HG03280 (cell line): Measurements from ENCODE around the gene ZNF516.

Experiments used
- ATAC-seq: cut with Tn5 transposase; IDR thresholded peaks from one replicate; pipeline ENCODE4 v1.9.1; 2021; ENCODE audit warnings: mild to moderate bottlenecking, moderate library complexity; ENCODE audit not compliant: unreplicated experiment

The ZNF516 gene

DNA sequence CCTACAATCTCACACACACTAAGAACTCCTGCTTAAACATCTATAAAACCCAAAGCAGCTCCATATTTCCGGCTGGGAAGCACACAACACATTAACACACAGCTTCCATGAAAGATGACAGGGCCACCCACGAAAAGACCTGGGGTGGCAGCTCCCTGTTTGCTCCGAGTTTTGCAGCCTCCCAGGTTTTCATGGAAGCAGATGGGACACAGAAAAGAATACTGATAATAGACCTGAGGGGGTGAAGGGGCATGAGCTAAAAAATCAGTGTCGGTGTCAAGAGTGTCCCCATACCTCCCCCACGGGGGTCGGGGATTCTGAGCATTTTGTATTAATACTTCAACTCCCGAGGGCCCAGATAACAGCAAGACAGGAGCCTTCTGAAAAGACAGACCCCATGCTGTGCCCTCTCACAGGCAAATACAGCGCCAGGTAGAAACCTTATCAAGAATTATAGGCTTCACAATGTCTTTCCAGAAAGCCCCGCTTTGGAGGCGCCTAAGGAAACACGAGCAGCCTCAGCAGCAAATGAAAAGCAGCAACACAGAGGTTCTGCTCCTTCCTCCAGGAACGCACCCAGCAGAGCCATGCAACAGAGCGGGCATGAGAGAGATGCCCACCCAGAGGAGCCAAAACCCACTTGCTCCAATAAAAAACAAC lies 50.5 kb downstream of the ZNF516 start:
- ATAC-seq, result no peak

DNA sequence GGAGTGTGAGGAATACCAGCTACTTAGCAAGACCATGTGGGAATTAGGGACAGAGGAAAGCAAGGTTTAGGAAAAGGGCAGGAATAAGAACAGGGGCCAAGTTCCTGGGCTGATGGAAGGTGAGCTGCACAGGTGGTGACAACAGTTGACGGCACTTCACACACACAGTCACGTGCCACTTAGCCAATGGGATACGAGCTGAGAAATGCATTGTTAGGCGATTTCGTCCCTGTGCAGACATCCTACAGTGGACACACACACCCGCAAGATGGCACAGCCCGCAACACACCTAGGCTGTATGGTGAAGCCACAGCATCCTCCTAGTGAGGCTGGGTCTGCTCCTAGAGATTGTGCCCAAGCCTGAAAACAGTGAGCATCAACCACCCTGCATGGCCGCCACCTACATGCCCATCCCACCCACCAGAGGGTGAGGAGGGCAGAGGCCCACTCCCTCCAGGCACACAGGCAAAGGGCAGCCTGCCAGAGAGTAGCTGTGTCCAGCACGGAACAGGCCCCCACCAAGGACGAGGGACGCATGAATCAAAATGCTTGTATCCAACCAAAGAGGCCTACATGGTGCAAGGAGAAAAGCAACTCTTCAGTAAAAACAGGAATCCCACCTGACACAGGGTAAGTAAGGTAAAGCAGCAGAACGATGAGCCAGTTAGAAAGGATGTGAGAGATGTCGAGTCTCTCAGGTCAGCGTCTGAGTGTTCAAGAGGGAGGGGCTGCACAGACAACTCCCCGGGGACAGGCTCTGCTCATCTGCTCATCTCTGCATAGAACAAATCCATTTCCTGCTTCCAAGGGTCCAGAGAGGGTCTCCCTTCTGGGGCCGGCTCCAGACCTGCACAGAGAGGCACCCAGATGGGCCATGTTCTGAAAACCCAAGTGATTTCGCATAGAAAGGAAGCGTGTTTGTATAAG lies 51.3 kb downstream of the ZNF516 start:
- no peak for ATAC-seq

DNA sequence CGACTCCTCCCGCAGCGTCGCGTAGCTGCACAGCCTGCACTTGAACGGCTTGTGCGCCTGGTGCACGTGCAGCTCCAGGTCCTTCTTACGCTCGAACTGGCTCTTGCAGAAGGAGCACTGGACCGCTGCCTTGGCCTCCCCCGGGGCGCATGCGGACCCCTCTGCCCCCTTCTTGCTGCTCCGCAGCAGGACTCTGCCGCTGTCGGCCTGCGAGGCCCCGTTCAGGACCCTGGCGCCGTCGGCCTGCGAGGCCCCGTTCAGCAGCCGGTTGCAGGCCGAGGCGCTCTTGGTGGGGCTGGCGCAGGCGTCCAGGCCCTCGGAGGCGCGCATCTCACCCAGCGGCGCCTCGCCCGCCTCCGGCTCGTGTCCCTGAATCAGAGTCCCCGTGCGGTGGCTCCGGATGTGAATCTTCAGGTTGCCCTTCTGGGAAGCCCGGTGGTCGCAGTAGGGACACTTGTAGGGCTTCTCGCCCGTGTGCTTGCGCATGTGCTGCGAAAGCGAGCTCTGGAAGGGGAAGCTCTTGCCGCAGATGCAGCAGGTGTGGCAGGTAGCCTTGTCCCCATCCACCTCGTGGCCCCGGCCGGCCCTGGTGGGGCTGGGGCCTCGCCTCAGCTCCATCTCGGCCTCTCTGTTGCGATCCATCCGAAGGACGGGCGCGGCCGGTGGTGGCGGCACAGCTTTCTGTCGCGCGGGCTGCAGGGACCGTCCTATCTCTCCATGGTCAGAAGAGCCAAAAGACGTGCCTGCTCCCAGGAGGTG lies 52.5 kb downstream of the ZNF516 start:
- no peak for ATAC-seq

DNA sequence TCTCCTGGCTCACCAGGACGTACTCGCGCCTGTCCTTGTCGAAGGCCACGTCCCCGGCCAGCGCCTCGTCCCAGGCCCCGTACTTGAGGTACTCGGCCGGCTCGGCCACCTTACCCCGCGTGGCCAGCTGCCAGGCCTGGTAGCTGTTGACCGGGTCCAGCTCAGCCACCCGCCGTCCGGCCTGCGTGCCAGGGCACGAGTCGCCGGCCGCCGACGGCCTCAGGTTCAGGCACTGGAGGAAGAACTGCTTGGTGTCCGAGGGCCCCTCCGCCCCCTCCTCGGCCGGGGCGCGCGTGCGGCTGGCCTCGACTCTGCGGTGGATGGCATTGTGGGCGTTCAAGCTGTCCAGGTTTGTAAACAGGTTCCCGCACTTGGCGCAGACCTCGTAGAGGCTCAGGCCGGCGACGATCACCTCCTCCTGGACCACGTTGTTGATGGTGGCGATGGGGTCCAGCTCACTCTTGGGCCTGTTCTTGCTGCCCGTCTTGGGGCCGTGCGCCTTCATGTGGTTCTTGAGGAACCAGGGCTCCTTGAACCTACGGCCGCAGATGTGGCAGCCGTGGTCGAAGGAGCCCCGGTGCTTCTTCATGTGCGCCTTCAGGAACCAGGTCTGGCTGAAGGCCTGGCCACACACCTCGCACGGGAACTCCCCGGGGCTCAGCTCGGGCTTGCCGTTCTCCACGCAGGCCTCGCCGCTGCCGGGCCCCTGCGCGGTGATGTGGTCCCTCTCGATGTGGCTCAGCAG lies 53.2 kb downstream of the ZNF516 start:
- no peak for ATAC-seq

DNA sequence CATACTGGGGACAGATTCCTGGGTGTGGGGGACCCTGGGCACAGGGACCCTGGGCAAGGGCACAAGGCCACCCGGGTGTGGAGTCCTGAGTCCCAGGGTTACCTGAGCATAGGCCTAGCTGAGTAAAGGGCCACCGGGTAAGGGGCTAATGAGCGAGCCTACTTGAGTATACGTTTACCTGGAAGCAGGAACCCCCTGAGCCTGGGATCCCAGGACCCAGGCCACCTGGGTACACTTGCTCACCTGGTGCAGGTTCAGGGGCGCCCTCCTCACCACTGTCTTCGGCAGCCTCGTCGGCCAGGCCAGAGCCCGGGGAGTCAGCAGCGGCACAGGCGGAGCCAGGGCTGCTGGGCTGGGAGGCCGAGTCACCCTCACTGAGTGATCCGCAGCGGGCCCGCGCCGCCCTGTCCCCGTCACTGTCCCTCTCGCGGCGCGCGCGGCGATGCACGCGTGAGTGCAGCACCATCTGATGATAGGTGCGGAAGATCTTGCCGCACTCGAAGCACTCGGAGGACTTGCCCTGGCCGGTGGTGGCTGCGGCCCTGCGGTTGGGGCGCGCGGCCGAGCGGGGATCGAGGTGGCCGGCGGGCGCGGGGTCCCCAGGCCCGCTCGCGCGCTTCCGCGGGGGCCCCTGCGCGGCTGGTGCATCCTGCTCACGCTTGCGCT lies 53.9 kb downstream of the ZNF516 start:
- ATAC-seq, result no peak

DNA sequence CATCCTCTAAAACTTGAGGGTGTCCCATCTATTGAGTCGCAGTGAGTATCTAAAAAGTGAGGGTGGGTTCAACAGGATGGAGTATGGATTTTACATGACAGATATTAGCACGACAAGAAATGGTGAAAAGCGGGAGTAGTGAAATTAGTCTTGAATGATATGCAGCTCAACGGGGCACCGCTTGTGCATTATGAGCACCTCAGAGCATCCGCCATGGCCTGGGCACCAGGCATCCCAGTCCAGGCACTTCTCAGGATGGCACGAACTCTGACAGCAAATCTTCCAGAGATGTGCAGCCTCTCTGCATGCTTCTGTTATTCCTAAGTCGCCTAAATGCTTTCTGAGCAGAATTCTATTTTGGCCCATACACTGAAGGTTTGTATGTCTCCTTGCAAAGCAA lies 57.1 kb downstream of the ZNF516 start:
- no peak for ATAC-seq

DNA sequence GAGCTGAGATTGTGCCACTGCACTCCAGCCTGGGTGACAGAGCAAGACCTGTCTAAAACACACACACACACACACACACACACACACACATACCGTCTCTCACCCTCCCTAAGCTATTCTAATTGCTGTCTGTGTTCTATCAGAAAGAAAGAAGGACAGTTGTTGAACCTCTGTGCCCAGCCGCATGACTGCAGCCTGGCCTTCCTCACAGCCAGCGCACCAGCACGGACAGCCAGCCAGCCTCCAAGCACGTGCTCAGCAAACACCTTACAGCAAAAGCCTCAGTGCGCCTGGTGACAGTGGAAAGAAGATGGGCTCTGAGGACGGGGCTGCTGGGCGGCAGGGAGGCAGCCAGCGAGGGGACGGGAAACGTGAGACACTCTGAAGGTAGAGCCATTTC lies 58.0 kb downstream of the ZNF516 start:
- ATAC-seq, result no peak

DNA sequence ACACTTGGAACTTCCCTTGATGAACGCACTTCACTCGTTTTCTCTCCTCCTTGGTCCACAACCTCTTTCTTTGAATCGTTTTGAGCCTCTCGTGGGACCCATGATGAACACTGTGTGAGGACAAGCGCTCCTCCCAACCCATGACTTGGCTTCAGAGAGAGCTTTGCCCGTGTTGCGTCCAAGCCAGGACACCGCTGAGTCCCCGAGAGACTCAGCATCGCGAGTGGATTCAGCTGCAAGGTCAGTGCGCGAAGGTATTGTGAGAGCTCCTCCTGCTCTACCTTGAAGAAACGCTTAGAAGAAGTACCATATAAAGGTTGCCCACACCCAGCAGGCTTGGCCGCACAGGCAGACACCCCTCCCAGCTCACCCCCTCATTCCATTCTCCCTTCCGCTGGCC lies 58.7 kb downstream of the ZNF516 start:
- no peak for ATAC-seq

DNA sequence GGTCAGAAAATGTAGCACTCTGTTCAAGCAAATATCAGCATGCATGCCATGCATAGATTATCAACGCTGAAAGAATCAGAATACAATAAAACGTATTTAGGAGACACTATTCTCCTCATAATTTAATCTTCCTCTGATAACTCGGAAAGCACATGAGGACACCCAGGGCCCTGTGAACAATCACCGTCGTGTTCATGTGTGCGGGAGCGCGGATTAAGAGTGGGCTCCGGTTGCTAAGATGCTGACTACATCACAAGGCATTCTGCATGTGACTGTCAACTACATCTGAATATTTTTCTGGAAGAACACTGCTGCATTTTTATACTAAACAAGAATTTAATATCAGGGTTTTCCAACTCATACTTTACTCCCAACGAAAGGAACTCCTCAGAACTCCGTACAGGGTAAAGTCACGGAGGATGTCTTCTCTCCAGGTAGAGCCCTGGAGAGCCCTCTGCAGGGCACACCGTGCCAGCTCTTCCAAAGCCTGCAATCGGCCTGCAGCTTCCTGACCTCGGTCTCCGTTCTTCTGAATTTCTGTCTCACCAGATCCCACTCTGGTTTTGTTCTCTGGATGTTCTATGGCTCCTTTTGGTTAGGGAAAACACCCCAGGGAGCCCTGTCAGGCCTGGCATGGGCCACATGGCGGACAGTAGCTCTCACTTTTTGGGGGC lies 59.6 kb downstream of the ZNF516 start:
- no peak for ATAC-seq

DNA sequence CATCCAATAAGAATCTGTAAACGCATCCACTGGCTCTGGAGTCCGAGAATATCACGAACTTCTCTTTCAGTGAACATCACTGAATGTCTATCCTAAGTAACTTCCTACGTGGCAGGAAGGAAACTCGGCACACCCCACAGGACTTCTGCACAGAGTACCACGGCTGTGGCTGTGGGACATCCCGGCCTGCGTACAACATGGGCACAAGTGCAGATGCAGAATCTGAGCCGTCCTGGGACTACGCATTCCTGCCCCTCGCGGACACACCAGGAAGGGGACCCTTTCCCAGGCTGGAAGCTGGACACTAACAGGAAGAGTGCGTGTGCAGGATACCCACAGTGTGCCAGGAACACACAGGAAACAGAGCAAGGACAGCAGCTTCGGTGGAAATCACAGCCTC lies 60.6 kb downstream of the ZNF516 start:
- ATAC-seq, result no peak

DNA sequence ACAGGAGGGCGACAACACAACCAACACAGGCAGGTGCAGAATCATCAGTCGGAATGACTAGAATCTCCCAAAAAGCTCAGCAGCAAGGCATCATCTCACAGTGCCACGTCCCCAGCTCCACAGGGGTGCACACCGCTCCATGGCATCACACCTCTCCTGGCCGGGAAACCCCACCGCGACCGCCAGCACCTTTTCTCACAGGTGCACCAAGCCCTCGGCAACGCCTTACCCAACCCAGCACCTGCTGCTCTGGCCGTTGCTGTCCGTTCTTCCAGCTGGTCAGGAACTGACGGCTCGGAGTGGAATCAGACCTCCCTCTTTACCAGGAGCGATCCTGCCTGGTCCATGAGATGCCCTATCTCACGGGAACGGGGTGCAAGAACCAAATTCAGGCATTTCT lies 61.3 kb downstream of the ZNF516 start:
- ATAC-seq, result no peak

DNA sequence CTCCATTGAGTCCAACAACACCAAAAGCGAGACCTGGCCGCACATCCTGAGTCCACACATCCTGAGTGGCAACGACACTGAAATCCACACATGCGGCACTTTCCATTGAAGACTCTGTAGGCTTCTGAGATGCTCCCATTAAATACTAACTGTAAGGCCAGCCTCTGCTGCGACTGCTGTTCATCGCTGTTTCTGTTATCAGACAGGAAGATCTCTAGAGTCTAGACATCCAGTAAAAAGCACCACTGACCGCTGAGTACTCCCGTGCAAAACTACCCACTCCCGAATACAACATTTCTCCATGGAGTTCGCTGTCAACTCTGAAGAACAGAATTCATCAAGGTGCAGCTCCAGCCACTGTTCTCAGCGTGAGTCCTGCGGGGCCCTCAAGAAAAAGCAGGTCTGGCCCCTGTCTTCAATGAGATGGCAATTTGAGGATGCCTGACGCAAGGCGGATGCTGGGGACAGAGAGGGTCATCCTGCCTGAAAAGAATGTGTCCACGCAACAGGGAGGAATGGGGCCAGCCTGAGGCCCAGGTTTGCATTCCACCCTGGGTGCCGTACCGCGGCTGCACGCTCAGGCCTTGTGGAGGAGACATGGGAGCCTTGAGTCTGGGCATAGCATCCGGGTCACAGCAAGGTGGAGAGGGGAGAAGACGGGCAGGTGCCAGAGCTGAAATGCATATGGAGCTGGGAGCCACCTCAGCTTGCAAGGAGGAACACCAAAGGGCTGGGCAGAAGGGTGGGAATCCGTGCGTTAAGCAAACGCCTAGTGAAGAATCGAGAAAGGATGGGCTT lies 61.9 kb downstream of the ZNF516 start:
- no peak for ATAC-seq

DNA sequence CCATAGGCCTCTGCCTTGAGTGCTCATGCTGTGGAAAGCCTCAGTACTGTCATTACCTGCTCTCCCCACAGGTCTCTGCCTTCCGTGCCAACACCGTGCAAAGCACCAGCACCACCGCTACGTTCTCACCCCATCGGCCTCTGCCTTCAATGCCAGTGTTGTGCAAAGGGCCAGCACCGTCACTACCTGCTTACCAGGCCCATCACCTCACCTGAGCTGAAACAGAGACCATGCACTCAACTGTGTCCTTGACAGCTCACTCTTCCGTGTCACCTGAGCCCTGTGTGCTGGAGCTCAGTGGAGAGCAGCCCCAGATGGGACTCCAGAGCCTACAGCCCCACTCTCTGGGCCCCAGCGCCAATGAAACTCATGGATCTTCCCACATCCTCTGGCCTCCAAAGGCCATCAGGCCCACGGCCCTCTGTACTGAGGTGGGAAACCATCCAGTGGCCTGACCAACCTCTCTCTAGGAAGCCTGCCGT lies 62.7 kb downstream of the ZNF516 start:
- ATAC-seq, result no peak

DNA sequence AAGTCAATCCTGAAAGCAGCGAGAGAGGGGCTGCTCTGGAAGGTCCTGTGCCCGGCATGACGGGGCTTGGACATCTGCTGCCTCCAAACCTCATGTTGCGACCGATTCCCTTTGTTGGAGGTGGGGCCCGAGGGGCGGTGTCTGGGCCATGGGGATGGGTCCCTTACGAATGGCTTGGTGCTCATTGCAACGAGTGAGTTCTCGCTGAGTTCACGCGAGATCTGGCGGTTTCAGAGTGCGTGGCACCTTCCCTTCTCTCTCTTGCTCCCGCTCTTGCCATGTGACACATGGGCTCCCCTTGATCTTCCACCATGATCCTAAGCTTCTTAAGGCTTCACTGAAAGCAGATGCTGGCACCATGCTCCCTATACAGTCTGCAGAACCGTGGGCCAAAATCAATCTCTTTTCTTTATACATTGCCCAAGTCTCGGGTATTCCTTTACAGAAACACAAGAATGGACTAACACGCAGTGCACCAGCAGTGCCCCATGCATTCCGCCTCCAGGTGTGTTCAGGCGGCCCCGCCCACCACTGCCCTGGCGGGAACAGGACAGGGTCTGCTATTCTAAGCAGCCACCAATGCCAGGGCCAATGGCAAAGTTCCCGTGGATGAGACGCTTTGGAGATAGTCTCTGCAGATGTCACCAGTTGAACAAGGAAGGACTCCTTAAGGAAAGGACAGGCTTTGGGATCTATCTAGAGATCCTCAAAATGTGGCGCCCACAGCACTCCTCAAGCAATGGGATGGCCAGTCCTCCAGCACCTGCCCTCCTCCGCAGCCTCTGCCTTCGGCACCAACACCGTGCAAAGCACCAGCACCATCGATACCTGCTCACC lies 63.4 kb downstream of the ZNF516 start:
- no peak for ATAC-seq

DNA sequence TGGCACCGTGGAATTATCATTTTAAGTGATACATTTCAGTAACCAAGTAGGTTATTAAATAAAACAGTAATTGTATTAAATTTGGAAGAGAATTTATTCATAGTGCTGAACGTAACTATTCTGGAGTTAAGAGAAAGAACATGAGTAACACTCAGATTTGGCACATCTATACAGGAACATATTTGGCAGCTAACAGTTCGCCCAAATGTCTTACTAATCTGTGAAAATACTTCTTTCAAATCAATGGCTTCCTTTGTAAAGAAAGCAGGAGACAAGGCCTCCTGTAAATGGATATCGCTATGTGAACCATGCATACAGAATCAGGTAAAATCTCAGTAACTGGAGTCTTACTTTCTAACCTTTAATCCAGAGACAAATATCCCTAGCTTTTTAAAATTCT lies 64.4 kb downstream of the ZNF516 start:
- no peak for ATAC-seq

DNA sequence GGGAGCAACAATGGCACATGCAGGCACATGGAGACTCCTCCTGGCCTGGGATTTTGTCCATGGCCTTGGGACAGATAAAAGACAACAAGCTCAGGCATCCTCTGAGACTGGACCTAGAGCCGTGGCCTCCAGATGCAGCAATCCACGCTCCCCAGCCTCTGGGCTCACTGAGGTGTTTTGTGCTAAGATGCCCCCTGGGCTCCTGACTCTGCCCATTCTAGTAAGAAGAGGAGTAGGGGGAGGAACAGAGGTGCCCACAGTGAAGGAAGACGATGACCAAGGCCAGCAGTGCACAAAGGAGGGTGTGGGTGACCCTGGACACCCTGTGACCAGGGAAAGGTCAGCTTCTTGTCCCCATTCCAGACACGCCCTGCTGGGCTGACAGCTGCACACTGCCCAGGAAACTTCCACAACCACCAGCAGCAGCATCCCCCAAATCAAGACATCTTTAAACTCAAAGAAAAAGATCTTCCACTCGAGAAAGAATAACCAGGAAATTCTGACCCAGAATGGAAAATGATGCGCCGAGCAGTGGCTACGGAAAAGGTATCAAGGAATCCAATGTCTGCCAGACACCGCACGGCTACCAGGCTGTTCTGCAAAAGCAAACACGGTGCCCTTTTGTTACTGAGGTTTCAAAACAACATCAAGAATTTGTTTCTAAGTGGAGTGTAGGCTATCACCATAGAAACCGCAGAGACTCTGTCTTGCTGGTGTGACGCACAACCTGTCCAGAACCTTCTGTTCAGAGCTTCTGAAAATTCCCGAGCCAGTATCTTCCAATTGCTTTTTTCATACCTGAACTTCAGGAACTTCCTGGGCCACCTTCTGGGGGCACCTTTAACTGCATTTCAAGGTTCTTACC lies 65.5 kb downstream of the ZNF516 start:
- no peak for ATAC-seq
